ENCODE measurements around the gene TIMP4. TPM values are rescaled to one million over a fixed set of nuclear protein-coding genes. Genes with fewer than 3 reads are reported as not detected.

TIMP4 gene
- total RNA-seq, 1 donor from 2014 or later: 0.75 TPM

DNA sequence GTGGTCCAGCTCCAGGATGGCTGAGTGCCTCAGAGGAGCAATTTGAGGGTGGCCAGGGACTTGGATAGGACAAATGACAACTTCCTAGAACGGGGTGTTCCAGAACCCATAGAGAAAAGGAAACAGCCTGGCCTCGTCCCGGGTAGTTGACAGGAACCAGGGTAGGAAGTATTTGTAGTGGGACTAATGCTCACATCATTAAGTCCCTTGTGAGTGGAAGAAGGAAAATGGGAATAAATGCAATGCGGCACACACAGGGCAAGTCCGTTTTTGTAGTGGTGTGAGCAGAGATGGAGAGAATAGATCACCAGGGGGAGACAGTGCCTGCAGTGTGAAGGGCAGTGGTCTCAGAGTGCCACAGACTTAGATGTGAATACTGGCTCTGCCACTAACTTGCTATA is 19.6 kb downstream of the TIMP4 start:
- Mint-ChIP-seq H3K36me3 (ENCODE audit: low read depth) (no peaks in the 10 kb centered on the region), H3K4me1 (no peaks in the 10 kb centered on the region), H3K4me3 (no peak overlapping the region), H3K9me3 (no peaks in the 10 kb centered on the region), H3K27me3 (ENCODE audit: low read depth) (peaks cover 3% of the 10 kb centered on the region), H3K27ac (ENCODE audit: unreplicated experiment) (no peak overlapping the region)
- TF ChIP-seq, protein P1, sequence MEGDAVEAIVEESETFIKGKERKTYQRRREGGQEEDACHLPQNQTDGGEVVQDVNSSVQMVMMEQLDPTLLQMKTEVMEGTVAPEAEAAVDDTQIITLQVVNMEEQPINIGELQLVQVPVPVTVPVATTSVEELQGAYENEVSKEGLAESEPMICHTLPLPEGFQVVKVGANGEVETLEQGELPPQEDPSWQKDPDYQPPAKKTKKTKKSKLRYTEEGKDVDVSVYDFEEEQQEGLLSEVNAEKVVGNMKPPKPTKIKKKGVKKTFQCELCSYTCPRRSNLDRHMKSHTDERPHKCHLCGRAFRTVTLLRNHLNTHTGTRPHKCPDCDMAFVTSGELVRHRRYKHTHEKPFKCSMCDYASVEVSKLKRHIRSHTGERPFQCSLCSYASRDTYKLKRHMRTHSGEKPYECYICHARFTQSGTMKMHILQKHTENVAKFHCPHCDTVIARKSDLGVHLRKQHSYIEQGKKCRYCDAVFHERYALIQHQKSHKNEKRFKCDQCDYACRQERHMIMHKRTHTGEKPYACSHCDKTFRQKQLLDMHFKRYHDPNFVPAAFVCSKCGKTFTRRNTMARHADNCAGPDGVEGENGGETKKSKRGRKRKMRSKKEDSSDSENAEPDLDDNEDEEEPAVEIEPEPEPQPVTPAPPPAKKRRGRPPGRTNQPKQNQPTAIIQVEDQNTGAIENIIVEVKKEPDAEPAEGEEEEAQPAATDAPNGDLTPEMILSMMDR (conservative IDR thresholded peaks at IDR 0.05): peak; percentile 69
- peak; percentile 8 for DNase-seq (ENCODE audit: low read depth, low spot score)

DNA sequence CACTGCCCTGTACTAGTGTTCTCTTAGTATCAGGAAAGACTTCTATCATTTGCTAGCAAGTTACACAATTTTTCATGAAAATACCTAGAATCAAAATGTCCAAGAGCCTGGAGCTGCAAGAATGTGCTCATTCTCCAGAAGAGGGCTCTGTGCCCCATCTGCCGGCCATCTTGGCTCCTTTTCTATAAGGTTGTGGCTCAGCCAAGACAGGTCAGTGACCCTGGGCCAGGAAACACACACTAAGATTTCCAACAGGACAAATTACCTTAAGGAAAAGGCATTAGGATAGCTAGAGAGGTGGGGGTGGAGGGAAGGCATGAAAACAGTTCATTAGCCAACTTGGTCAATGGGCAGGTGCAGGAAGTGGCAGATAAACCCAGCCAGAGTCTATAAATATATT is 20.7 kb downstream of the TIMP4 start:
- H3K4me1 Mint-ChIP-seq: no peaks in the 10 kb centered on the region
- no peak overlapping the region for H3K4me3 Mint-ChIP-seq
- peak; percentile 10 for DNase-seq (ENCODE audit: low read depth, low spot score)
- peaks cover 11% of the 10 kb centered on the region for H3K27me3 Mint-ChIP-seq (ENCODE audit: low read depth)
- TF ChIP-seq, protein P1 (conservative IDR thresholded peaks at IDR 0.05): peak; percentile 43
- H3K36me3 Mint-ChIP-seq (ENCODE audit: low read depth): no peaks in the 10 kb centered on the region
- H3K9me3 Mint-ChIP-seq: no peaks in the 10 kb centered on the region
- no peak overlapping the region for H3K27ac Mint-ChIP-seq (ENCODE audit: unreplicated experiment)

DNA sequence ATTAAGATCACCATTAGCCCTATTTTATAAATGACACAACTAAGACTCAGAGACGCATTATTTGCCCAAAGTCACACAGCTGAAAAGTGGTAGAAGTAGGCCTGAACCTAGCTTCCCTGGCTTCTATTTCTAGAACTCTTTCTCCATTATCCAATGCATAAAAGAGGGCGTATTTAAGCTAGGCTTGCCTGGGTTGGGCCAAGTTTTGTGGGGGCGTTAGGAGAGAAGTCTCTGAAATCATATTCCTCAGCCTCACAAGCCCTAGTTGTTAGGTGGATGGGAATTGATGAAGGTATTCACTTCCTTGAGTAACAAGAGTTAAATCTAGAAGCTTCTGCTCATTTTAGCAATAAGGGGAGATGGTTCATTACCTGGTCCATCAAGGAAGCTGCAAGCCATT is 22.3 kb downstream of the TIMP4 start:
- Mint-ChIP-seq H3K27me3 (ENCODE audit: low read depth) (peaks cover 27% of the 10 kb centered on the region), H3K36me3 (ENCODE audit: low read depth) (no peaks in the 10 kb centered on the region), H3K27ac (ENCODE audit: unreplicated experiment) (no peak overlapping the region), H3K4me1 (no peaks in the 10 kb centered on the region), H3K4me3 (no peak overlapping the region), H3K9me3 (no peaks in the 10 kb centered on the region)
- DNase-seq (ENCODE audit: low read depth, low spot score): no peak
- TF ChIP-seq, protein P1 (conservative IDR thresholded peaks at IDR 0.05): no peak

DNA sequence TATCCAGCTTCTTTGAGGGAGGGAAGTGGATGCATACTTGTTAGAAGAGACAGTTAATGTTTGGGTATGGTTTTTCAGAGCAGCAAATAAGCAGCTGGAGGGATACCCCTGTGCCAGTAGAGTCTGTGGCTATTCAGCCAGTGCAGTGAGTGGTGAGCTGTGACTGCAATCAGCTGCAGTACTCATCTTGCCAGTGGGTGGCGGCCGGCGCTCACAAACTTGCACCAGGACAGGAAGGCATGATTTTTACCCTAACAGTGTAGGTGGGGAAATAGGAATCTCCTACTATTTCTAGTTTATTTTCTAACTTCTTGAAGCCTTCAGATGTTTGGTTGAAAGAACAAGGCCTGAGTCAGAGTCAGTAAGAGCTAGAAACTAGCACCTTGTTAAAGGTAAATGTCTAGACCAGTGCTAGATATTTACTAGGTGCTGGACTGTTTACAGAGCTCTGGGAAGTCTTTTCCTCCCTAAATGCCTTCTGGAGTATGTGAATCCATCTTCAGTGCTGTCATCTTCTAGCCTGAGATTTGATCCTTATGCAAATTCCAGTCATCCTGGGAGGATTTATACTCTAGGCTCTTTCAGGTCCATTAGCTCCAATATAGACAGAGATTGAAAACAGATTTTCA is 23.6 kb downstream of the TIMP4 start:
- peak; percentile 68 for DNase-seq (ENCODE audit: low read depth, low spot score)

DNA sequence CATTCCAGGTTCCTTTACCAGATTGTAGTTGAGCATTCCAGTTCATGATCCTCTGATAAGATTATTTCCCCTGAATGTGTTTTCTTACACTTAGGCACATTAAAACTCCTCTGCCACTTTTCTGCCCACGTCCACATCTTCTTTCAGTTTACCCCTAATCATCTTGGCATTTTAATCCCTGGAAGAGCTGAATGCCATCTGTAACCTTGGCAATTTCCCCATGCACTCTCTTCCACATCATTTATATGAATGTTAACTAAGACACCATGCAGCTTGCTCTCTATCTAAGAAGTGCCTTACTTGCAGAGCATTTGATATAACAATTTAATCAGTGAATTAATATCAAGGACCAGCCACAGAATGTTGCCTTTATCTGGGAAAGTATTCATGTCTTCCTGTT is 25.8 kb downstream of the TIMP4 start:
- Mint-ChIP-seq H3K36me3 (ENCODE audit: low read depth) (no peaks in the 10 kb centered on the region), H3K27me3 (ENCODE audit: low read depth) (peaks cover 54% of the 10 kb centered on the region), H3K9me3 (no peaks in the 10 kb centered on the region), H3K4me3 (no peak overlapping the region), H3K27ac (ENCODE audit: unreplicated experiment) (no peak overlapping the region), H3K4me1 (no peaks in the 10 kb centered on the region)
- no peak for DNase-seq (ENCODE audit: low read depth, low spot score)
- TF ChIP-seq, protein P1 (conservative IDR thresholded peaks at IDR 0.05): no peak

More for the DNA sequence above, 23.6 kb downstream of the TIMP4 start:
- Mint-ChIP-seq H3K4me3 (no peak overlapping the region), H3K36me3 (ENCODE audit: low read depth) (no peaks in the 10 kb centered on the region), H3K27me3 (ENCODE audit: low read depth) (peaks cover 37% of the 10 kb centered on the region), H3K9me3 (no peaks in the 10 kb centered on the region), H3K4me1 (no peaks in the 10 kb centered on the region), H3K27ac (ENCODE audit: unreplicated experiment) (no peak overlapping the region)
- TF ChIP-seq, protein P1 (conservative IDR thresholded peaks at IDR 0.05): peak; percentile 90
